ENCODE results near the gene UBL3. TPM values are rescaled to one million over a fixed set of nuclear protein-coding genes. Genes with fewer than 3 reads are reported as not detected.

UBL3 gene
- total and polyA plus RNA-seq, 3 experiments from 2014 or later: 15.0 to 37.0 (median 15.2) TPM

DNA sequence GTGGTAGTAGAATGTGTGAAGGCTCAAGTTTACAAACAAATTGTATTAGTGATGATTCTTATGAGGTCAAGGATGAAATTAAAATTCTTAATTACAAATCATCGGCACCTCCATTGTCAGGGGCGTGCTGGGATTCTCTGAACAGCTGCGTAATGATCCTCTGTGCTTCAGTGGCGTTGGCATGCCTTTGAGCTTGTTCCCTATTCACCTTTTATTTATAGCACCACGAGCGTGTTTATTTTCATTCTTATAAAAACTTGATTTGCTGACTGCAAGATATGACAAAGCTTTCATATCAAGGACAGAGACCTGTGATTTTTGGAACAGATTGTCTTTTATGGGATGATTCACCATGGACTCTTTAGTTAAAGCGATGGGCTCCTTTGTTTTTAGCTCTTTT, 18.2 kb upstream of the UBL3 start:
- Histone ChIP-seq H3K27ac (ENCODE audit: low read depth, low read length) (no peak overlapping the region), H3K4me1 (ENCODE audit: insufficient read depth, low read length) (no peaks in the 10 kb centered on the region), H3K27me3 (ENCODE audit: insufficient read depth, low read length, poor library complexity, severe bottlenecking) (no peaks in the 10 kb centered on the region), H3K36me3 (ENCODE audit: insufficient read depth, low read length) (no peaks in the 10 kb centered on the region), H3K4me3 (ENCODE audit: low read length) (no peak overlapping the region), H3K9me3 (ENCODE audit: low read length) (no peaks in the 10 kb centered on the region)
- Mint-ChIP-seq H3K4me3 (no peak overlapping the region), H3K4me1 (no peaks in the 10 kb centered on the region), H3K27me3 (peaks cover 3 to 37% of the 10 kb centered on the region in 2 donors), H3K27ac (no peak overlapping the region), H3K9me3 (no peaks in the 10 kb centered on the region), H3K36me3 (peaks cover 0 to 5% (median 0%) of the 10 kb centered on the region in 3 donors)
- CTCF ChIA-PET: interaction anchor here (0.8 to 0.9 kb wide), 2 partner anchors 9 to 18 kb away, joined by 3 to 4 read pairs; partner anchors contain the start of gene UBL3
- no peak for DNase-seq
- POLR2A ChIA-PET: no interaction called here

GRCh38 chr13:29865934-29866333, 15.5 kb upstream of the UBL3 start:
- no peak for DNase-seq
- ChIA-PET POLR2A (no interaction called here), CTCF (no interaction called here)
- H3K4me3 ChIP-seq (ENCODE audit: low read length): no peak overlapping the region
- H3K4me1 ChIP-seq (ENCODE audit: insufficient read depth, low read length): no peaks in the 10 kb centered on the region
- H3K9me3 ChIP-seq (ENCODE audit: low read length): no peaks in the 10 kb centered on the region
- Mint-ChIP-seq H3K27me3 (peaks cover 4 to 23% of the 10 kb centered on the region in 2 donors), H3K36me3 (peaks cover 0 to 6% (median 5%) of the 10 kb centered on the region in 3 donors), H3K9me3 (peaks cover 0 to 3% (median 0%) of the 10 kb centered on the region in 5 donors), H3K4me1 (no peaks in the 10 kb centered on the region), H3K27ac (no peak overlapping the region), H3K4me3 (no peak overlapping the region)
- H3K27me3 ChIP-seq (ENCODE audit: insufficient read depth, low read length, poor library complexity, severe bottlenecking): no peaks in the 10 kb centered on the region
- no peaks in the 10 kb centered on the region for H3K36me3 ChIP-seq (ENCODE audit: insufficient read depth, low read length)
- H3K27ac ChIP-seq (ENCODE audit: low read depth, low read length): no peak overlapping the region

GRCh38 chr13:29861694-29862110, 11.3 kb upstream of the UBL3 start:
- ChIA-PET CTCF (interaction anchor here (1.1 kb wide), 1 partner anchor 11 kb away, joined by 3 read pairs; the partner anchor contains the start of gene UBL3), POLR2A (no interaction called here)
- no peak for DNase-seq
- Mint-ChIP-seq H3K9me3 (peaks cover 0 to 3% (median 0%) of the 10 kb centered on the region in 5 donors), H3K4me1 (no peaks in the 10 kb centered on the region), H3K4me3 (no peak overlapping the region), H3K36me3 (peaks cover 0 to 8% (median 4%) of the 10 kb centered on the region in 3 donors), H3K27me3 (peaks cover 1 to 15% of the 10 kb centered on the region in 2 donors), H3K27ac (no peak overlapping the region)
- Histone ChIP-seq H3K27ac (ENCODE audit: low read depth, low read length) (no peak overlapping the region), H3K9me3 (ENCODE audit: low read length) (no peaks in the 10 kb centered on the region), H3K36me3 (ENCODE audit: insufficient read depth, low read length) (no peaks in the 10 kb centered on the region), H3K4me1 (ENCODE audit: insufficient read depth, low read length) (no peaks in the 10 kb centered on the region), H3K27me3 (ENCODE audit: insufficient read depth, low read length, poor library complexity, severe bottlenecking) (no peaks in the 10 kb centered on the region), H3K4me3 (ENCODE audit: low read length) (no peak overlapping the region)

DNA sequence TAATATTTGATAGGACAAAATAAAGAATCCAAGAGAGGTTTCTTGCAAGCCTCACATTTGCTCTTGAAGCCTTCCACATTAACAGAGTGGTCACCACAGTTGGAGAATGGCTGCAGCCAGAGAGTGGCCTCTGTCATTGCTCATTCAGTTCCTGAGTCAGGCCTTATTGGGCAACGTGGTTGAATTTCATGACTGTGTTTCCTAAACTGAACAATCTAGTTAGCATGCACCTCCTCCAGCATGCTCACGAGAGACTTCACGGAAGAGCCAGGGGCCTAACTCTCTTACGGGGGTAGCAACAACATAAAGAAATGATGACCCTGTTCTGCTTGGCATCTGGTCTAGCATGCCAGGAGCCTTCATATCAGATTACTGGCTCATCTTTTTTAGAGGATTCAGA, 9.6 kb upstream of the UBL3 start:
- ChIA-PET POLR2A (no interaction called here), CTCF (interaction anchor here (1.5 kb wide), 1 partner anchor 253 kb away, joined by 3 read pairs; no protein-coding TSS in a partner anchor)

DNA sequence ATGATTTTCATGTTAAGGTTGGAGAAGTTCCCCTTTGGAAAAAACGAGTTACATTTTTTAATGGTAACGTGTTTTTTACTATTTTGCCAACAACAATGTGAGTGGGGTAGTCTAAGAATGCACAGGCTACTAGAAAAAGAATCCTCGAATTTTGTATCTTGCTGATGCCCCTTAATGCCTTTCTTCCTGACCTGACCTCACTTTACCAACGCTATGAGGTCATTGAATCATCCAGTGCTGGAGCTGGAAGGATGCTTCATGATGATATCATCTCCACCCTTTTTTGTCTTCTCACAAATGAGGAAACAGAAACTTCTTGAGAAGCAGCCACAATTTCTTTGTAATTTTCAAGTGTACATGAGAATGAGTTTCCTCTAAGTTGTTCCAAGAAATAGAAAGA, 8.2 kb upstream of the UBL3 start:
- no peaks in the 10 kb centered on the region for H3K4me1 ChIP-seq (ENCODE audit: insufficient read depth, low read length)
- H3K4me3 ChIP-seq (ENCODE audit: low read length): no peak overlapping the region
- DNase-seq: no peak
- H3K36me3 ChIP-seq (ENCODE audit: insufficient read depth, low read length): no peaks in the 10 kb centered on the region
- no peak overlapping the region for H3K27ac Mint-ChIP-seq
- no peaks in the 10 kb centered on the region for H3K9me3 ChIP-seq (ENCODE audit: low read length)
- H3K4me1 Mint-ChIP-seq: no peaks in the 10 kb centered on the region
- H3K36me3 Mint-ChIP-seq: peaks cover 0 to 8% (median 0%) of the 10 kb centered on the region in 3 donors
- CTCF ChIA-PET: no interaction called here
- no peaks in the 10 kb centered on the region for H3K27me3 ChIP-seq (ENCODE audit: insufficient read depth, low read length, poor library complexity, severe bottlenecking)
- POLR2A ChIA-PET: no interaction called here
- no peak overlapping the region for H3K4me3 Mint-ChIP-seq
- H3K27ac ChIP-seq (ENCODE audit: low read depth, low read length): no peak overlapping the region
- H3K9me3 Mint-ChIP-seq: peaks cover 0 to 3% (median 0%) of the 10 kb centered on the region in 5 donors
- H3K27me3 Mint-ChIP-seq: peaks cover under 1 to 1% of the 10 kb centered on the region in 2 donors

More for the DNA sequence above, 9.6 kb upstream of the UBL3 start:
- peaks cover 0 to 8% (median 4%) of the 10 kb centered on the region in 3 donors for H3K36me3 Mint-ChIP-seq
- no peak overlapping the region for H3K4me3 ChIP-seq (ENCODE audit: low read length)
- no peaks in the 10 kb centered on the region for H3K4me1 Mint-ChIP-seq
- H3K36me3 ChIP-seq (ENCODE audit: insufficient read depth, low read length): no peaks in the 10 kb centered on the region
- H3K27ac Mint-ChIP-seq: no peak overlapping the region
- H3K9me3 ChIP-seq (ENCODE audit: low read length): no peaks in the 10 kb centered on the region
- H3K27me3 ChIP-seq (ENCODE audit: insufficient read depth, low read length, poor library complexity, severe bottlenecking): no peaks in the 10 kb centered on the region
- peaks cover 0 to 3% (median 0%) of the 10 kb centered on the region in 5 donors for H3K9me3 Mint-ChIP-seq
- H3K27me3 Mint-ChIP-seq: peaks cover 1 to 7% of the 10 kb centered on the region in 2 donors
- H3K4me1 ChIP-seq (ENCODE audit: insufficient read depth, low read length): no peaks in the 10 kb centered on the region
- no peak overlapping the region for H3K4me3 Mint-ChIP-seq
- no peak for DNase-seq
- no peak overlapping the region for H3K27ac ChIP-seq (ENCODE audit: low read depth, low read length)

DNA sequence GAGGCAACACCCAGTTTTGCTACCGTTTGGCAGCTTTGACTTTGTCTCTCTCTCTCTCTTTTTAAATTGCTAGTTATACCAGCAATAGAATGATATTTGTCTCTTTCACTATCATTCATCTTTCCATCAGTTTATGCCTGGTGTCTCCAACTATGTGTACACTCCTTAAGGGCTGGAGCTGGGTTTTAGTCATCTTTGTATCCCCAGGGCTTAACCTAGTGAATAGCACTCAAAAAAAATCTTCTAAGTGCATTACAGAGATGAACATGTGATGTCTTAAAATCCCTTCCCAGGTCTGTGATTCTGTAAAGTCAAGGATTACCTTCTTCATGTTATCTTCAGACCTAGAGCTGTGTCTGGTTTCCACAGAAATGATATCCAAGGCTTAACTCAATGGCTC, 7.8 kb upstream of the UBL3 start:
- H3K4me3 ChIP-seq (ENCODE audit: low read length): no peak overlapping the region
- ChIA-PET CTCF (no interaction called here), POLR2A (no interaction called here)
- no peaks in the 10 kb centered on the region for H3K9me3 ChIP-seq (ENCODE audit: low read length)
- H3K4me1 ChIP-seq (ENCODE audit: insufficient read depth, low read length): no peaks in the 10 kb centered on the region
- Mint-ChIP-seq H3K27ac (no peak overlapping the region), H3K4me1 (no peaks in the 10 kb centered on the region), H3K36me3 (peaks cover 0 to 8% (median 0%) of the 10 kb centered on the region in 3 donors), H3K4me3 (no peak overlapping the region), H3K27me3 (peaks cover 0 to 1% of the 10 kb centered on the region in 2 donors), H3K9me3 (peaks cover 0 to 3% (median 0%) of the 10 kb centered on the region in 5 donors)
- no peaks in the 10 kb centered on the region for H3K27me3 ChIP-seq (ENCODE audit: insufficient read depth, low read length, poor library complexity, severe bottlenecking)
- no peak for DNase-seq
- H3K27ac ChIP-seq (ENCODE audit: low read depth, low read length): no peak overlapping the region
- no peaks in the 10 kb centered on the region for H3K36me3 ChIP-seq (ENCODE audit: insufficient read depth, low read length)

DNA sequence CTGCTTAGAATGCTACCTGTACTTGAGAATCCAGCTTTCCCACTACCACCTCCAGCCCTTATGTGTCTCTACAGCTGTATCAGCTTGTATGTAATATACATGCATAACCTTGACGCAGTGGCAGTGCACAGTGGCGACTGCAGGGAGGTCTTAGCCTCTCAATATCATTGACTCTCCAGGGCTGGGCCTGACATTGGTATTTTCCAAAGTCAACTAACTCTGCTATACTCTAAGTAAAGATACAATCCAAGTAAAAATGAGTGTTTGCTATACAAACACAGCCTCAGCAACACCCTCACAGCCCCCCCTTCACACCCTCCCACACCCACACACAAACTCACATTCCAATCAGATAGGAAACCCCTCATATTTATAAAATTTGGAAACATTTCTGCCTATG, 6.7 kb upstream of the UBL3 start:
- no peaks in the 10 kb centered on the region for H3K27me3 ChIP-seq (ENCODE audit: insufficient read depth, low read length, poor library complexity, severe bottlenecking)
- H3K9me3 Mint-ChIP-seq: no peaks in the 10 kb centered on the region
- H3K4me1 Mint-ChIP-seq: no peaks in the 10 kb centered on the region
- H3K36me3 Mint-ChIP-seq: peaks cover 0 to 4% (median 0%) of the 10 kb centered on the region in 3 donors
- no peaks in the 10 kb centered on the region for H3K9me3 ChIP-seq (ENCODE audit: low read length)
- no peaks in the 10 kb centered on the region for H3K27me3 Mint-ChIP-seq
- H3K4me1 ChIP-seq (ENCODE audit: insufficient read depth, low read length): no peaks in the 10 kb centered on the region
- ChIA-PET CTCF (no interaction called here), POLR2A (no interaction called here)
- no peak for DNase-seq
- no peak overlapping the region for H3K27ac ChIP-seq (ENCODE audit: low read depth, low read length)
- no peak overlapping the region for H3K27ac Mint-ChIP-seq
- H3K4me3 ChIP-seq (ENCODE audit: low read length): no peak overlapping the region
- no peaks in the 10 kb centered on the region for H3K36me3 ChIP-seq (ENCODE audit: insufficient read depth, low read length)
- no peak overlapping the region for H3K4me3 Mint-ChIP-seq

- Mint-ChIP-seq H3K27me3 (no peaks in the 10 kb centered on the region), H3K4me1 (no peaks in the 10 kb centered on the region), H3K27ac (no peak overlapping the region), H3K9me3 (no peaks in the 10 kb centered on the region), H3K36me3 (peaks cover 0 to 4% (median 0%) of the 10 kb centered on the region in 3 donors), H3K4me3 (no peak overlapping the region)
- ChIA-PET CTCF (no interaction called here), POLR2A (no interaction called here)
- no peak for DNase-seq
- H3K27ac ChIP-seq (ENCODE audit: low read depth, low read length): no peak overlapping the region
- no peaks in the 10 kb centered on the region for H3K9me3 ChIP-seq (ENCODE audit: low read length)
- H3K4me1 ChIP-seq (ENCODE audit: insufficient read depth, low read length): no peaks in the 10 kb centered on the region
- H3K36me3 ChIP-seq (ENCODE audit: insufficient read depth, low read length): no peaks in the 10 kb centered on the region
- no peaks in the 10 kb centered on the region for H3K27me3 ChIP-seq (ENCODE audit: insufficient read depth, low read length, poor library complexity, severe bottlenecking)
- no peak overlapping the region for H3K4me3 ChIP-seq (ENCODE audit: low read length)
Observed at GRCh38 chr13:29856426-29856825, 6.0 kb upstream of the UBL3 start.
